Vagina (tissue), 2 donors: ENCODE data around the gene P2RY13. TPM values are rescaled to one million over a fixed set of nuclear protein-coding genes. Genes with fewer than 3 reads are reported as not detected.

ENCODE experiments used
- DNase-seq, 2 donors: peaks; one replicate each; pipeline ENCODE4 v3.0.0-alpha.2; 2017; ENCODE audit errors: extremely low spot score in 2 of 2
- H3K27ac ChIP-seq: fragments of 200-600 bp; sonication (generic); one replicate; pipeline ENCODE4 v1.5.1; 2019
- H3K27me3 ChIP-seq: fragments of 200-600 bp; sonication (generic); one replicate; pipeline ENCODE4 v1.5.1; 2019
- H3K36me3 ChIP-seq, 2 donors: fragments of 200-600 bp; sonication (generic); one replicate each; pipeline ENCODE4 v1.5.1; 2017 to 2019
- H3K4me1 ChIP-seq: fragments of 200-600 bp; sonication (generic); one replicate; pipeline ENCODE4 v1.5.1; 2019
- H3K4me3 ChIP-seq, 2 donors: fragments of 200-600 bp; sonication (generic); 1 replicate in 1 of 2; 2 replicates in 1 of 2; pipeline ENCODE4 v1.5.1; 2016 to 2019
- H3K9me3 ChIP-seq: fragments of 200-600 bp; sonication (generic); one replicate; pipeline ENCODE4 v1.5.1; 2019
- POLR2A ChIP-seq, 2 donors: fragments of 450-650 bp; IDR thresholded peaks; one replicate each; pipeline ENCODE4 v1.6.1; 2017; ENCODE audit warnings: antibody characterized with exemption in 2 of 2, mild to moderate bottlenecking in 2 of 2, moderate library complexity in 2 of 2
- POLR2AphosphoS5 ChIP-seq, 2 donors: sonication (generic); formaldehyde crosslinking; IDR thresholded peaks; one replicate each; pipeline ENCODE4 v1.9.0; 2017; ENCODE audit warnings: antibody characterized with exemption in 2 of 2, mild to moderate bottlenecking in 2 of 2, low read depth in 1 of 2; ENCODE audit not compliant: insufficient read depth in 1 of 2
- intact Hi-C: fragments of 100-400 bp; cut with DNase I; formaldehyde crosslinking; loops from one replicate; pipeline ENCODE4 v1.15.1; 2023
- total RNA-seq: library from RNA; depleted of rRNA; stranded (reverse); fragments of >200 nt; gene quantifications from one replicate; pipeline ENCODE4 v1.2.3, GENCODE V29; 2016
- TF ChIP-seq, protein P1 (sequence below), 3 experiments: fragments of 450-650 bp in 2 of 3; fragments of 200-600 bp in 1 of 3; sonication (generic) in 1 of 3; IDR thresholded peaks; one replicate each; pipeline ENCODE4 v1.5.1; 2017 to 2019; ENCODE audit warnings: antibody characterized with exemption in 3 of 3, mild to moderate bottlenecking in 2 of 3, moderate library complexity in 2 of 3

P2RY13 gene
- total RNA-seq, 1 donor from 2014 or later, result 0.98 TPM

DNA sequence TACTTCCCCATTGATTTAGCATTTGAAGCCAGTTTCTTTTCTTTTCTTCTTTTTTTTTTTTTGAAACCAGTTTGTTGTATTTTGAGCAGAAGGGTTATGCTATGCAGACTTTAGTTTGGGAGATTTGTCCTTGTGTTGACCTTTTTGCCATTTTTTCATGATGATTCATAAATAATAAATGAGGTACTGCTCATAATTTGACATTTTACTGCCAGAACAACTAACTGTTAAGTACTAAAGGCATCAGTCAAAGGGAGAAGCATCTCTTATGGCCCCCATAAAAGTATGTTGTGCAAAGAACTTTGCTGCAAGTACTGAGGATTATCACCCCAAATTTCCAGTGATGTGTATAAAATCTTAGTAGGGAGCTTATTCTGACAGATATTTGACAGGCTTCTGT lies 11.0 kb downstream of the P2RY13 start:
- H3K36me3 ChIP-seq, result no peaks in the 10 kb centered on the region
- H3K4me3 ChIP-seq, result no peak overlapping the region
- H3K9me3 ChIP-seq, result no peaks in the 10 kb centered on the region
- no peak for DNase-seq
- intact Hi-C loops, result no loop called here
- TF ChIP-seq POLR2A (IDR thresholded peaks at IDR 0.05) (no peak), POLR2AphosphoS5 (IDR thresholded peaks at IDR 0.05; ENCODE audit: insufficient read depth in 1 of 2, low read depth in 1 of 2) (no peak)
- TF ChIP-seq, protein P1, sequence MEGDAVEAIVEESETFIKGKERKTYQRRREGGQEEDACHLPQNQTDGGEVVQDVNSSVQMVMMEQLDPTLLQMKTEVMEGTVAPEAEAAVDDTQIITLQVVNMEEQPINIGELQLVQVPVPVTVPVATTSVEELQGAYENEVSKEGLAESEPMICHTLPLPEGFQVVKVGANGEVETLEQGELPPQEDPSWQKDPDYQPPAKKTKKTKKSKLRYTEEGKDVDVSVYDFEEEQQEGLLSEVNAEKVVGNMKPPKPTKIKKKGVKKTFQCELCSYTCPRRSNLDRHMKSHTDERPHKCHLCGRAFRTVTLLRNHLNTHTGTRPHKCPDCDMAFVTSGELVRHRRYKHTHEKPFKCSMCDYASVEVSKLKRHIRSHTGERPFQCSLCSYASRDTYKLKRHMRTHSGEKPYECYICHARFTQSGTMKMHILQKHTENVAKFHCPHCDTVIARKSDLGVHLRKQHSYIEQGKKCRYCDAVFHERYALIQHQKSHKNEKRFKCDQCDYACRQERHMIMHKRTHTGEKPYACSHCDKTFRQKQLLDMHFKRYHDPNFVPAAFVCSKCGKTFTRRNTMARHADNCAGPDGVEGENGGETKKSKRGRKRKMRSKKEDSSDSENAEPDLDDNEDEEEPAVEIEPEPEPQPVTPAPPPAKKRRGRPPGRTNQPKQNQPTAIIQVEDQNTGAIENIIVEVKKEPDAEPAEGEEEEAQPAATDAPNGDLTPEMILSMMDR (IDR thresholded peaks at IDR 0.05), result no peak
- H3K27me3 ChIP-seq, result no peaks in the 10 kb centered on the region
- peaks cover 8% of the 10 kb centered on the region for H3K4me1 ChIP-seq
- no peak overlapping the region for H3K27ac ChIP-seq

DNA sequence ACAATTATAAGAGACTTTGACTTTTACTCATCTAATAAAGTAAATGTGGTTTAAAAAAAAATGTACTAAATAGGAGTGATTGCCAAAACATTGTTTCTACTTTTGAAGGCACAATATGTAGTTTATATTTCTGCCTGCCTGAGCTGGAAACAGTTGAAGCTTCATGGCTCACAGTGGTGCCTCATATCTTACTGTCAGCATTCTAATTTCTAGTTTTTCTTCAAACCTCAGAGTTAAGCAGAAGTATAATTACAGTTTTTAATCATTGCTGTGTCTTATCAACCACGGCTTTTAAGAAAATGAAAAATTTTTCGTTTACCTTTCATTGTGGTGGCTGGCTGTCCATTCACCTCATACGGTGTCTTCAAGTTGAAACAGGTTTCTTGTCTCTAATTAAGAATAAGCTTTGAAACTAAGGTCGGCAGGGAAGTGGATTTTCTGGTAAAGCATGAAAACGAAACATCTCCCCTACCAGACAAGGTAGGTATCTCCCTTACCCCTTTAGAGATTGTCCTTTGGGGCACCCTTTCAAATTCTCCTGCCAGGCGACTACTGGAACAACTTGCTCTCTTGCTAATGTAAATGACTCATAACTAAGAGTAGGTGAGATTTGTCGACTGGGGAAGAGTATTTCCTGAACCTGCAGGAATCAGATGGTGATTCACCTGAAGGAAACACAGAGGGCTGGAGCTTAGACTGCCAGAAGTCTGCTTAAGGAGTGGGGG lies 12.9 kb downstream of the P2RY13 start, which contains the start of gene GPR87:
GPR87 (minus strand) TSS at position 554 of the 725 bp plus-strand sequence. CDS start 16,720 bp downstream, outside the sequence.
- no peak for DNase-seq
- Histone ChIP-seq H3K27ac (peak within 1 kb of the TSS; percentile 3), H3K27me3 (no peaks in the 10 kb centered on the region), H3K9me3 (no peaks in the 10 kb centered on the region), H3K4me3 (peak within 1 kb of the TSS in 1 of 2 donors; percentile 32), H3K36me3 (no peaks in the 10 kb centered on the region), H3K4me1 (peaks cover 8% of the 10 kb centered on the region)
- TF ChIP-seq POLR2AphosphoS5 (IDR thresholded peaks at IDR 0.05; ENCODE audit: insufficient read depth in 1 of 2, low read depth in 1 of 2) (peak in 1 of 2 donors; percentile 71), POLR2A (IDR thresholded peaks at IDR 0.05) (no peak)
- TF ChIP-seq, protein P1 (IDR thresholded peaks at IDR 0.05), result no peak
- intact Hi-C loops, result no loop called here

DNA sequence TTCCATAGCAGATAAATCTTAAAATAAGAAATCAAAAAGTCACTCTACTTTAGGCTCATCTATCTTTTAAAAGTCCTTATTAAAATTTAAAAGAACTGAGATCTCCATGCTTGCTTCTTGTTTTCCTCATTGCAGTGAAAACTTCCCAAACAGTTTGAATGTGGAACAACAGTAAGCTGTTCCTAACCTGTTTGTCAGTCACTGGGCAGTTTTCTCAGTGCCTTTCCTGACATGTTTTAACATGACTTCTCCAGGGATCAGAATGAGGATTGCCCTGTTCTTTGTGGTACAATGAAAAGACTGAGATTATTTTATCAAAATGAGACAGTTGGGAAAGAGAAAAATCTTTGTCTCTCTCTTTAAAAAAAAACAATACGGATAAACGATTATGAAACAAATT lies 13.5 kb downstream of the P2RY13 start:
- H3K27ac ChIP-seq, result peak overlapping the region; percentile 3
- no peaks in the 10 kb centered on the region for H3K9me3 ChIP-seq
- peak overlapping the region in 1 of 2 donors; percentile 32 for H3K4me3 ChIP-seq
- no peak for DNase-seq
- TF ChIP-seq POLR2AphosphoS5 (IDR thresholded peaks at IDR 0.05; ENCODE audit: insufficient read depth in 1 of 2, low read depth in 1 of 2) (peak in 1 of 2 donors; percentile 28), POLR2A (IDR thresholded peaks at IDR 0.05) (no peak)
- TF ChIP-seq, protein P1 (IDR thresholded peaks at IDR 0.05), result no peak
- no peaks in the 10 kb centered on the region for H3K36me3 ChIP-seq
- H3K4me1 ChIP-seq, result peaks cover 2% of the 10 kb centered on the region
- intact Hi-C loops, result no loop called here
- H3K27me3 ChIP-seq, result no peaks in the 10 kb centered on the region

DNA sequence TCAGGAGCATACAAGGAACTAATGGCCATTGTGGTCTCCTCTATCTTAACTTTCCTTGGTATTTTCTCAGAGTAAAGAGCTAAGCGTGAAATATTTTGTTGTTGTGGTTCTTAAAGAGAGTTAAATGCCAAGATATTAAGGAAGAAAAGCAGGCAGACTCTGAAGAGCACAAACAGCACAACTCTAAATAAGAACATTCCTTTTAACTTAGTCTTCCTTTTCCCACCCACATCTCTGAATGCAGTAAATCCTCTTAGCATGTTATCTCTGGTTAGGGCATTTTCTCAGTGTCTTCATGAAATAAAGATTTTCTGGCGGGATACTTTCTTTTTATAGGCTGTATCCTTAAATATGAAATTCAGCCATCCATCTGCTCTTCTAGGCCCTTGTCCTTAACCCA lies 14.2 kb downstream of the P2RY13 start:
- no peak for TF ChIP-seq POLR2AphosphoS5 (IDR thresholded peaks at IDR 0.05; ENCODE audit: insufficient read depth in 1 of 2, low read depth in 1 of 2)
- TF ChIP-seq, protein P1 (IDR thresholded peaks at IDR 0.05), result no peak
- TF ChIP-seq POLR2A (IDR thresholded peaks at IDR 0.05), result no peak
- Histone ChIP-seq H3K27ac (peak overlapping the region; percentile 3), H3K4me3 (peak overlapping the region in 1 of 2 donors; percentile 32), H3K4me1 (no peaks in the 10 kb centered on the region), H3K27me3 (no peaks in the 10 kb centered on the region), H3K36me3 (no peaks in the 10 kb centered on the region), H3K9me3 (no peaks in the 10 kb centered on the region)
- intact Hi-C loops, result no loop called here
- no peak for DNase-seq

DNA sequence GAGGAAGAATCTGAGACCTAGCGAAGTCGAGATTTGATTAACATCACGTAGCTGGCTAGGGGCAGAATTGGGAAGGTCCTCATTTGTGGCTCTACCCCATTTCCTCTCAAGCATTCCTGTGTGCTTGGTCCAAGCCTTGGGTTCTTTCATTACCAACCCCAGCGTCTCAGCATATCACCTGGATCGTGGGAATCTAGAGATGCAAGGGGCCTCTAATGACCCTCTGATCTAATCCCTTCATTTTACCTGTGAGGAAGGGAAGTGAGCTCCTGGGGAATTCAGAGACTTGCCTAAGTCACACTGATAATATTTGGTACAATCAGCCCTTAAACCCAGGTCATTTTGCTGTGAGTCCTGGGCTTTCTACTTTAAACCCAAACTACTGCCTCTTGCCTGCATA lies 14.8 kb downstream of the P2RY13 start:
- H3K36me3 ChIP-seq, result no peaks in the 10 kb centered on the region
- H3K4me3 ChIP-seq, result peak overlapping the region in 1 of 2 donors; percentile 32
- H3K9me3 ChIP-seq, result no peaks in the 10 kb centered on the region
- intact Hi-C loops, result no loop called here
- no peak overlapping the region for H3K27ac ChIP-seq
- no peaks in the 10 kb centered on the region for H3K4me1 ChIP-seq
- H3K27me3 ChIP-seq, result no peaks in the 10 kb centered on the region
- no peak for DNase-seq
- TF ChIP-seq POLR2A (IDR thresholded peaks at IDR 0.05) (no peak), POLR2AphosphoS5 (IDR thresholded peaks at IDR 0.05; ENCODE audit: insufficient read depth in 1 of 2, low read depth in 1 of 2) (no peak)
